ENCODE measurements around the gene CRHBP. TPM values are rescaled to one million over a fixed set of nuclear protein-coding genes. Genes with fewer than 3 reads are reported as not detected.
"Not testable (repeated sequence)": the region's sequence is repeated elsewhere in the genome, so short reads cannot be mapped to it uniquely, and the experiment has no call there.

Gene CRHBP
- total and polyA plus RNA-seq, 2 donors from 2014 or later, result 8.6 to 67.7 TPM

DNA sequence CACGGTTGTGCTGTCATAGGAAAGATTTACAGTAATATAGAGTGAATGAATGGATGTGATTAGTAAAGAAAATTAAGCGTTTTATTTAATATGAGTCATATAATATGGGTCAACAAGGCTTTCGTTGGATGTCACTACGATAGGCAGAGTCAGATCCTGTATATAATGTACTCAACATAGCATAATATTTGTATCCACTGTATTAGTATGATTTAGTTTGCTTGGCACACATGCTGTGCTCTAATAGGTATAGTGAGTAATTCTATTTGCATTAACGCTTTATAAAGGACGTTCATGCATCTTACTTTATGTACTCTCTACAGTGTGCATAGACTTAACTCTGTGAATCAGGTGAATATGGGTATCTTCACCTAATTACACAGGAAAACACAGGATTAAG is 41.5 kb downstream of the CRHBP start:
- Histone ChIP-seq H3K36me3 (ENCODE audit: control insufficient read depth in 2 of 3, insufficient read depth in 3 of 3, low read length in 3 of 3) (no peaks in the 10 kb centered on the region), H3K9ac (ENCODE audit: low read length in 3 of 3) (no peak overlapping the region), H3K27me3 (ENCODE audit: control insufficient read depth, insufficient read depth, low read length) (no peaks in the 10 kb centered on the region), H3K4me3 (ENCODE audit: low read length in 3 of 3) (no peak overlapping the region), H3K27ac (ENCODE audit: low read depth in 2 of 2, low read length in 2 of 2) (no peak overlapping the region), H3K4me1 (ENCODE audit: control insufficient read depth in 2 of 3, insufficient read depth in 2 of 3, low read depth in 1 of 3, low read length in 3 of 3) (no peaks in the 10 kb centered on the region), H3K9me3 (ENCODE audit: control insufficient read depth in 2 of 3, insufficient read depth in 1 of 3, low read length in 3 of 3) (no peaks in the 10 kb centered on the region)
- intact Hi-C loops (cut with DNase I), result no loop called here
- TF ChIP-seq, protein P1, sequence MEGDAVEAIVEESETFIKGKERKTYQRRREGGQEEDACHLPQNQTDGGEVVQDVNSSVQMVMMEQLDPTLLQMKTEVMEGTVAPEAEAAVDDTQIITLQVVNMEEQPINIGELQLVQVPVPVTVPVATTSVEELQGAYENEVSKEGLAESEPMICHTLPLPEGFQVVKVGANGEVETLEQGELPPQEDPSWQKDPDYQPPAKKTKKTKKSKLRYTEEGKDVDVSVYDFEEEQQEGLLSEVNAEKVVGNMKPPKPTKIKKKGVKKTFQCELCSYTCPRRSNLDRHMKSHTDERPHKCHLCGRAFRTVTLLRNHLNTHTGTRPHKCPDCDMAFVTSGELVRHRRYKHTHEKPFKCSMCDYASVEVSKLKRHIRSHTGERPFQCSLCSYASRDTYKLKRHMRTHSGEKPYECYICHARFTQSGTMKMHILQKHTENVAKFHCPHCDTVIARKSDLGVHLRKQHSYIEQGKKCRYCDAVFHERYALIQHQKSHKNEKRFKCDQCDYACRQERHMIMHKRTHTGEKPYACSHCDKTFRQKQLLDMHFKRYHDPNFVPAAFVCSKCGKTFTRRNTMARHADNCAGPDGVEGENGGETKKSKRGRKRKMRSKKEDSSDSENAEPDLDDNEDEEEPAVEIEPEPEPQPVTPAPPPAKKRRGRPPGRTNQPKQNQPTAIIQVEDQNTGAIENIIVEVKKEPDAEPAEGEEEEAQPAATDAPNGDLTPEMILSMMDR (IDR thresholded peaks at IDR 0.05; ENCODE audit: borderline replicate concordance, extremely low read depth, insufficient read depth), result no peak
- DNase-seq, result no peak
- FAIRE-seq, result no peak

DNA sequence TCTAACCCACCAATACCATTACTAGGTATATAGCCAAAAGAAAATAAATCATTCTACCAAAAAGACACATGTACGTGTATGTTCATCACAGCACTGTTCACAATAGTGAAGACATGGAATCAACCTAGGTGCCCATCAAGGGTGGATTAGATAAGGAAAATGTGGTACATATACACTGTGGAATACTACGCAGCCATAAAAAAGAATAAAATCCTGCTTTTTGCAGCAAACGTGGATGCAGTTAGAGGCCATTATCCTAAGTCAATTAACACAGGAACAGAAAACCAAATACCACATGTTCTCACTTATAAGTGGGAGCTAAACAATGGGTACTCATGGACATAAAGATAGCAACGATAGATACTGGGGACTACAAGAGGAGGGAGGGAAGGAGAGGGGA is 45.4 kb downstream of the CRHBP start:
- H3K27me3 ChIP-seq (ENCODE audit: control insufficient read depth, insufficient read depth, low read length); H3K36me3 ChIP-seq (ENCODE audit: control insufficient read depth in 2 of 3, insufficient read depth in 3 of 3, low read length in 3 of 3); H3K27ac ChIP-seq (ENCODE audit: low read depth in 2 of 2, low read length in 2 of 2); intact Hi-C loops (cut with DNase I); H3K9ac ChIP-seq (ENCODE audit: low read length in 3 of 3); H3K4me3 ChIP-seq (ENCODE audit: low read length in 3 of 3); DNase-seq; H3K4me1 ChIP-seq (ENCODE audit: control insufficient read depth in 2 of 3, insufficient read depth in 2 of 3, low read depth in 1 of 3, low read length in 3 of 3); H3K9me3 ChIP-seq (ENCODE audit: control insufficient read depth in 2 of 3, insufficient read depth in 1 of 3, low read length in 3 of 3); FAIRE-seq: not testable (repeated sequence)

DNA sequence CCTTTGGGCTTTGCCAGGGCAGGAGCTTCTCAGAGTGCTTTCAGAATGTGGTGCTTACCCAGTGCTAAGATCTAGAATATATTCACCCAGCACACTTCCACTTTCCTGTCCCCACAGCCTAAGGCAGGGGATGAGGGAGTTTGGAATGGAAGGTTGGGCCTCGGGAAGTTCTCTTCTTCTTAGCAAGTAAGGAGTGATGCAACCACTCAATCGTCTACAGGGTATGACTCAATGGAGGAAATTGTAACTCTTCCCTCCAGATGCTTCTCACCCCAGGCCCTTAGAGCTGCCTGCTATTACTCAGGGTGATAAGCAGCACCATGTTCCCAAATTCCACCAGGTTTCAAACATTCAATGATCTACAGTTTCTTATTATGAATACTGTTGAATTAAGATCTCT is 46.6 kb downstream of the CRHBP start:
- H3K4me1 ChIP-seq (ENCODE audit: control insufficient read depth in 2 of 3, insufficient read depth in 2 of 3, low read depth in 1 of 3, low read length in 3 of 3), result no peaks in the 10 kb centered on the region
- no peak overlapping the region for H3K27ac ChIP-seq (ENCODE audit: low read depth in 2 of 2, low read length in 2 of 2)
- no peaks in the 10 kb centered on the region for H3K9me3 ChIP-seq (ENCODE audit: control insufficient read depth in 2 of 3, insufficient read depth in 1 of 3, low read length in 3 of 3)
- no peak overlapping the region for H3K4me3 ChIP-seq (ENCODE audit: low read length in 3 of 3)
- DNase-seq (no peak), FAIRE-seq (no peak)
- H3K9ac ChIP-seq (ENCODE audit: low read length in 3 of 3), result no peak overlapping the region
- TF ChIP-seq, protein P1 (IDR thresholded peaks at IDR 0.05; ENCODE audit: borderline replicate concordance, extremely low read depth, insufficient read depth), result no peak
- intact Hi-C loops (cut with DNase I), result no loop called here
- no peaks in the 10 kb centered on the region for H3K27me3 ChIP-seq (ENCODE audit: control insufficient read depth, insufficient read depth, low read length)
- H3K36me3 ChIP-seq (ENCODE audit: control insufficient read depth in 2 of 3, insufficient read depth in 3 of 3, low read length in 3 of 3), result no peaks in the 10 kb centered on the region

DNA sequence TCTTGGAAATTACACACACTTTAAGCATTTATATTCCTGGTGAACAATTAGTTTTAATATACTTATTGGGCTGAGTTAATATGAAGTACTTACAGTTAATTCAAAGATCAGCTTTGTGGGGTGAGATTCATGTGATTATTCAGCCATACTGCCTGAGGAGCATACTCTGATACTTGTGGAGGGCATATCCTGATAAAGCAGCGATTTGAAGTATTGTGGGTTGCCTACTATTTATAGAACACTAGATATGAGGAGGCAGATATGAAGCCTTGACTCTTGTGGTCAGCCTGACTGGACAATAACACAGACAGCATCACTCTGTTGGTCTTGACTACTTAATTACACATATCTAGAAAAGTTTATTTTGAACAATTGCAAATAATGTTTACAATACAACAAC is 50.4 kb downstream of the CRHBP start:
- H3K27ac ChIP-seq (ENCODE audit: low read depth in 2 of 2, low read length in 2 of 2), result no peak overlapping the region
- no peaks in the 10 kb centered on the region for H3K36me3 ChIP-seq (ENCODE audit: control insufficient read depth in 2 of 3, insufficient read depth in 3 of 3, low read length in 3 of 3)
- no peaks in the 10 kb centered on the region for H3K4me1 ChIP-seq (ENCODE audit: control insufficient read depth in 2 of 3, insufficient read depth in 2 of 3, low read depth in 1 of 3, low read length in 3 of 3)
- FAIRE-seq (no peak), DNase-seq (no peak)
- no peak overlapping the region for H3K9ac ChIP-seq (ENCODE audit: low read length in 3 of 3)
- intact Hi-C loops (cut with DNase I), result no loop called here
- no peaks in the 10 kb centered on the region for H3K9me3 ChIP-seq (ENCODE audit: control insufficient read depth in 2 of 3, insufficient read depth in 1 of 3, low read length in 3 of 3)
- H3K27me3 ChIP-seq (ENCODE audit: control insufficient read depth, insufficient read depth, low read length), result no peaks in the 10 kb centered on the region
- no peak overlapping the region for H3K4me3 ChIP-seq (ENCODE audit: low read length in 3 of 3)
- TF ChIP-seq, protein P1 (IDR thresholded peaks at IDR 0.05; ENCODE audit: borderline replicate concordance, extremely low read depth, insufficient read depth), result no peak
